HG03442 (cell line): ENCODE data around the gene BRME1.
"Not testable (repeated sequence)": the region's sequence is repeated elsewhere in the genome, so short reads cannot be mapped to it uniquely, and the experiment has no call there.

ENCODE experiments used
- ATAC-seq: cut with Tn5 transposase; IDR thresholded peaks from one replicate; pipeline ENCODE4 v1.9.1; 2021; ENCODE audit warnings: mild to moderate bottlenecking, moderate library complexity; ENCODE audit not compliant: unreplicated experiment

Gene BRME1

GRCh38 chr19:13929340-13929739 lies 23.4 kb upstream of the BRME1 start:
- ATAC-seq = no peak

DNA sequence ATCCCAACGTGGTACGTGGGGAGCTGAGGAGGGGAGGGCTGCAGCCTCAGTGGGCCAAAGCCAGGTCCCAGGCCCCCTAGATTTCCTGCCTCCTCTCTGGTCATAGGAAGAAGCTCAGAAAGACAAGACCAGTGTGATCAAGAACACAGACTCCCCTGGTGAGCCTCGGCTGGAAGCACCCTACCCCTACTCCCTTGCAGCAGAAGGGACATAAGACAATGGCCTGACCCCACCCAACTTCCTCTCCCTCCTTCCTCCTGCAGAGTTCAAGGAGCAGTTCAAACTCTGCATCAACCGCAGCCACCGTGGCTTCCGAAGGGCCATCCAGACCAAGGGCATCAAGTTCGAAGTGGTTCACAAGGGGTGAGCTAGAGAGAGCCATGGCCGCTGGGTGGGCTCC lies 20.8 kb upstream of the BRME1 start:
- no peak for ATAC-seq

DNA sequence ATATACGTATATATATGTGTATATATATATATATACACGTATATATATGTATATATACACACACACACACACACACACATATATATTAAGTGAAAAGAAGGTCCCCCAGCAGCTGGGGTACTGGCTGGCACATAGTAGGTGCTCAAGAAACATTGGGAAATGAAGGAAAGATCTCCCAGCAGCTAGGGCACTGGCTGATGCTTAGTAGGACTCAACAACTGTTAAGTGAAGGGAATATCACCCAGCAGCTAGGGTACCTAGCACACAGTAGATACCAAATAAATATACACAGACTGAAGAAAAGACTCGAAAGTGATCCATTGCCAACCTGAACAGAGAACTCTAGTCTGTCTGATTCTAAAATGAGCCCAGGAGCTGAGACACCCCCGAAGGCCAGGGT lies 20.1 kb upstream of the BRME1 start:
- ATAC-seq = no peak

DNA sequence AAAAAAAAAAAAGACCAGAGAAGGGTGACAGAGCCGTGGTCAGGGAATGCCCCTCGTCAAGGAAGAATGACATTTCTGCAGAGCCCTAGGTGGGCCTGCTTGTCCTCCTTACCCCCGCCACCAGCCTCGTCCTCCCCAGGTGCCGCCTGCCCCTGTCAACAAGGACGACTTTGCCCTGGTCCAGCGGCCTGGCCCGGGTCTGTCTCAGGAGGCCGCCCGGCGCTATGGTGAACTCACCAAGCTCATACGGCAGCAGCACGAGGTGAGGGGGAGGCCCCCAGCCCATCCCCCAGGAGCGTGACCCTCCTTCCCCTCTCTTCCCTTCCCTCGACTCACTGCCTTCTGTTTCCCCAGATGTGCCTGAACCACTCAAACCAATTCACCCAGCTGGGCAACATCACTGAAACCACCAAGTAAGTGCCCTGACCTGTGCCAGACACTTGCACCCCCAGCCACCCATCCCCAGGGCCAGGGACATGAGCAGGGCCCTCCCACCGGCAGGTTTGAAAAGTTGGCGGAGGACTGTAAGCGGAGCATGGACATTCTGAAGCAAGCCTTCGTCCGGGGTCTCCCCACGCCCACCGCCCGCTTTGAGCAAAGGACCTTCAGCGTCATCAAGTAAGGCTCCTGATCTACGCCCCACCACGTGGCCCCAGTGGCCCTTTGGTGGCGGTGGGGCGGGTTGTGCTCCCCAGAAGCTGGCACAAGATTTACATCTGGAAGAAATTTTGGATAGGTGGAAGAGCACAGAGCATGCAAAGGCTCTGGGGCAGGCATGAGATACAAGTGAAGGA lies 17.5 kb upstream of the BRME1 start:
- ATAC-seq = no peak

DNA sequence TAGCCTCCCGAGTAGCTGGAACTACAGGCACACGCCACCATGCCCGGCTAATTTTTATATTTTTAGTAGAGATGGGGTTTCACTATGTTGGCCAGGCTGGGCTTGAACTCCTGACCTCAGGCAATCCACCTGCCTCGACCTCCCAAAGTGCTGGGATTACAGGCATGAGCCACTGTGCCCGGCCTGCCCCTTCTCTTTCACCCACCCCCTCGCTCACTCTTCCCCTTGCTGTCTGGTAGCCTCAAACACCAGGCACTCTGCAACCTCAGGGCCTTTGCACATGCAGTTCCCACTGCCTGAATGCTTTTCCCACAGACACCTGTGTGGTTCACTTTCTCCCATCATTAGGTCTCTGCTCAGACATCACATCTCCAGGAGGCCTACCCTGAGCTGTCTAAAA lies 16.2 kb upstream of the BRME1 start:
- not testable (repeated sequence) for ATAC-seq

DNA sequence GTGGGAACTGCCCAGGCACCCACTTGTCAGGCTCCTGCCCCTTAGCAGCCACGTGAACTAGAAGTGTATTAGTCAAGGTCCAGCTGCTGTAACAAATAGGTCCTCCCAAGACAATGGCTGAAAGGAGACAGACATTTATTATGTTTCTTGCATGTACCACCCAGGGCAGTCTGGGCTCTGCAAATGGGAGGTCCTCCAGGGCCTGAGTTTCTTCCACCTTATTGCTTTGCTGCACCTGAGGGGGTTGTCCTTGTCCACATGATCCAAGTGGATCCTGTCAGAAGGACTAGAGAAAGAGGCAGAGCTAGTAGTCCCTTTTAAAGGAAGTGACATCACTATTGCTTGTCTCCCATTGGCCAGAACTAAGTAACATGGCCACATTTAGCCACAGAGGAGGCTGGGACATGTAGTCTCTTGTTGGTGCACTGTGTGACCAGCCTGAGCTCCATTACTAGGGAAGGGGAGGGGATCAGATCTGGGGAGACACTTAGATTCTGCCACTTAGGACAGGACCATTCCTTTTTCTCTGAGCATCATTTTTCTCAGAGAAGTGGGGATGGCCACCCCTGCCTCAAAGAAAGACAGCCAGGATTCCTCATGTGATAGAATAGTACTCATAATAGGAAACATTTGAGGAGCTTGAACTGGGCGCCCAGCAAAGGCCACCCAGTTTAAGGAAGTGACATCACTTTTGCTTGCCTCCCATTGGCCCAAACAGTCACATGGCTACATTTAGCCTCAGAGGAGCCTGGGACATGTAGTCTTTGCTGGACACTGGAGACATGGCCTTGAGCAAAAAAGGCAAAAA lies 15.2 kb upstream of the BRME1 start:
- ATAC-seq = no peak

GRCh38 chr19:13920524-13920923 lies 14.6 kb upstream of the BRME1 start:
- ATAC-seq = no peak

DNA sequence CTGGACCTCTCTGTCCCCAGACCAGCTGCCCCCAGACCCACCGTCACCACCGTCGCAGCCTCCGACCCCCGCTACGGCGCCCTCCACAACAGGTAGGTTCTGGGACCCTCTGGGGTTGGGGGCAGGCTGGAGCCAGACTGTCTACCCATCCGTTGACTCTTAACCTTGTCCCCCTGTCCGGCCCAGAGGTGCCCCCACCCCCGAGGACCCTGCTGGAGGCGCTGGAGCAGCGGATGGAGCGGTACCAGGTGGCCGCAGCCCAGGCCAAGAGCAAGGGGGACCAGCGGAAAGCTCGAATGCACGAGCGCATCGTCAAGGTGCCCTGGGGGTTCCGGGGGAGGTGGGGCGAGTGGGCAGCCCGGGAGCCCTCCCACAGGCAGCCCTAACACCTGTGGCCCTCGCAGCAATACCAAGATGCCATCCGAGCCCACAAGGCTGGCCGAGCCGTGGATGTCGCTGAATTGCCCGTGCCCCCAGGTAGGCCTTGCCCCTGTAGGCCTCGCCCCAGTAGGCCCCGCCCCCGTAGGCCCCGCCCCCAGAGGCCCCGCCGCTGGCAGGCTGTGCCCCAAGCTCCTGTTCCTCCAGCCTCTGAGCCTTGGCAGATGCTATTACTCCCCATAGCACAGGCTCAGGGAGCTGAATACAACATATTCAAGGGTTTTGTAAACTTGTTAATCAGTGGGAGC lies 13.0 kb upstream of the BRME1 start:
- ATAC-seq = no peak

DNA sequence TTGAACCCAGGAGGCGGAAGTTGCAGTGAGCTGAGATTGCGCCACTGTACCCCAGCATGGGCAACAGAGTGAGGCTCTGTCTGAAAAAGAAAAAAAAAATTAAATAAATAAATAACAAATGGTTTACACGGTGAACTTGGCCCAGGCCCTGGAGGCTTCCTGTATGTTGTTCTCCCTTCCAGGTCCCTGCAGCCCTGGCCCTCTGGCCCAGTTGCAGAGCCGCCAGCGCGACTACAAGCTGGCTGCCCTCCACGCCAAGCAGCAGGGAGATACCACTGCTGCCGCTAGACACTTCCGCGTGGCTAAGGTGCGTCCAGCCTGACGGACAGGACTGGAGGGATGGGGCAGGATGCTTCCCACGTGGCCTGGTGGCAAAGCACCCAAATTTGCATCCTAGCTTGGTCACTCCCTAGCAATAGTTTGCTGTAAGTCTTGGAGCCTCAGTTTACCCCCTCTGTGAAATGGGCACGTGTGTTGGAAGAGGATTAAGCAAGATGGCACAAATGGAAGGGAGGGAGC lies 12.0 kb upstream of the BRME1 start:
- no peak for ATAC-seq

- no peak for ATAC-seq
Measured at GRCh38 chr19:13914777-13915176, 8.9 kb upstream of the BRME1 start.

- ATAC-seq = no peak
Measured at GRCh38 chr19:13913352-13913751, 7.4 kb upstream of the BRME1 start.

DNA sequence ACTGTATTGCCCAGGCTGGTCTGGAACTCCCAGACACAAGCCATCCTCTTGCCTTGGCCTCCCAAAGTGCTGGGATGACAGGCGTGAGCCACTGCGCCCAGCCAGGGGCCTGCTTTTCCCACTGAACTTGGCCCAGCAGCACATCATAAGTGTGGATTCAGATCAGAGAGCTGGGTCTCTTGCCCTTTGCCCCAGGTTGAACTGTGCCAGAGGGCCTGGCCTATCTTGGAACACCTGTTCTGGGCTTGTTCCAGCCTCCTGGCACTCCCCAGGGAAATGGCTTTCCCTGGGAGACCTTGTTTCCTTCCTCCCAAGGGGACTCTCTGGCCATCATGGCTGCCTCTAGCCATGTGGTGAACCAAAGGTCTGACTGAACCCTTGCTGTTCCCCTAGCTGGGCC lies 3.5 kb upstream of the BRME1 start:
- ATAC-seq = no peak

DNA sequence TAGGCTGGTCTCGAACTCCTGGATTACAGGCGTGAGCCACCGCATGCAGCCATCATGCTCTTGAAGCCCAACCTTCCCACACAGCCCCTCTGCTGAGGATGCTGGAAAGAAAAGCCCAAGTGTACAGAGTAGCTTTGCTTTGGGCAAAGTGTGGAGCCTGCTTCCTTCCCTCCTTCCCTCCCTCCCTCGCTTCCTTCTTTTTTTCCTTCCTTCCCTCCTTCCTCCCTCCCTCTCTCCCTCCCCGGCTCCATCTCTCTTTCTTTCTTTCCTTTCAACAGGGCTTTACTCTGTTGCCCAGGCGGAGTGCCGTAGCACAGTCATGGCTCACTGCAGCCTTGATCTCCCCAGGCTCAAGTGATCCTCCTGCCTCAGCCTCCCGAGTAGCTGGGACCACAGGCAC lies 2.8 kb upstream of the BRME1 start:
- no peak for ATAC-seq

DNA sequence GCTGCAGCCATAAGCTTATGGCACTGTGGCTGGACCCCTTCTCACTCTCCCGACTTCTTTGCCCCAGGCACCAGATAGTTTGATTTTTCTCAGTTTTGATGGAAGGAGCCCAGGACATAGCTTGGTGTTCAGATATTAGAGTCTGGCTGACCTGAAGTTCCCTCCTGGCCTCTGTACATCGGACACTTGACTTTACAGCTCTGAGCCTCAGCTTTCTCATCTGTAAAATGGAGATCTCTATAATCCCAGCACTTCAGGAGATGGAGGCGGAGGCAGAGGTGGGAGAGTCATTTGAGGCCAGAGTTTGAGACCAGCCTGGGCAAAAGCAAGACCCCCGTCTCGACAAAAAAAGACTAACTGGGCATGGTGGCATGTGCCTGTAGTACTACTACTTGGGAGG lies 993 bp upstream of the BRME1 start:
- no peak for ATAC-seq

- peak; percentile 9 for ATAC-seq
Measured at GRCh38 chr19:13906521-13906904, 596 bp upstream of the BRME1 start.

DNA sequence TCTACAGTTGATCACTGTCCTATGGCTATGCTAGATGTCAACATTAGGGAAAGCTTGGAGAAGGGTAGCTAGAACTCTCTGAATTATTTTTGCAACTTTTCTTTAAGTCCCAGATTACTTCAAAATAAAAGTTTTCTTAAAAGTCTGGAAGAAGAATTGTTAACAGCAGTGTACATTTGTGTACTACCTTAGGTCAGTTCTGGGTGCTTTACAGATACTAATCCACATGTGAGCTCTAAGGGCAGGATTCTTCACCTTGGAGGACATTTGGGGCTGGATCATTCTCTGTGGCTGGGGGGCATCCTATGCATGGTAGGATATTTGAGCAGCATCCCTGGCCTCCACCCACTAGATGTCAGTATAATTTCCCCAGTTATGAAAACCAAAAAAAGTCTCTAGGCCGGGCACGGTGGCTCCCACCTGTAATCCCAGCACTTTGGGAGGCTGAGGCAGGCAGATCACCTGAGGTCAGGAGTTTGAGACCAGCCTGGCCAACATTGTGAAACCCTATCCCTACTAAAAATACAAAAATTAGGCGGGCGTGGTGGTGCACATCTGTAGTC lies 2.8 kb downstream of the BRME1 start:
- ATAC-seq = no peak

- no peak for ATAC-seq
Measured at GRCh38 chr19:13899912-13900584, 5.9 kb downstream of the BRME1 start.

- no peak for ATAC-seq
Measured at GRCh38 chr19:13899393-13899792, 6.5 kb downstream of the BRME1 start.

DNA sequence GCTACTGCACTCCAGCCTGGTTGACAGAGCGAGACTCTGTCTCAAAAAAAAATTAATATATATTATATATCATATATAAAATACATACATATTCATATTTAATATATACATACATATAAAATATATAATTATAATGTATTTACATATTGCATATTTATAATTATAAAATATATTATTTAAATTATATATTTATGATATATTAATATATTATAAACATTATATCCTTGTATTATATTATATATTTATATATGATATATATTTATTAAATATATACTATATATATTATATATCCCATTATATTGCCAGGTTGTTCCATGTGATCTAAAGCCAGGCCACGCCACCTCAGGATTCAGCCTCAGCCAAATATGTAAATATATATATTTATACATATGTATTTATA lies 9.7 kb downstream of the BRME1 start:
- ATAC-seq = no peak

DNA sequence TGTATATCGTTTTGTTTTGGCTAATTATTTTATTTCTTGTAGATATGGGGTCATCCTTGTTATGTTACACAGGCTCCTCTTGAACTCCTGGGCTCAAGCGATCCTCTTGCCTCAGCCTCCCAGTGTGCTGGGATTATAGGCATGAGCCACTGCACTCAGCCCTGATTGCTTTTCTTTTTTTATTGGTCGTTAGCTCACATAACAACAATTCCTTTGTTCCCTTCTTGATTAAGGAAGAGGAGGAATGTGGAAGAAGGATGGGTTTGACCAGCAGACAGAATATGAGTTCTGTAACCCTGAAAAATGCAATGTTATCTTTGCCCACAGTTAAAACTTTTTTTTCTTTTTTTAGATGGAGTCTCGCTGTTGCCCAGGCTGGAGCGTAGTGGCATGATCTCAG lies 11.4 kb downstream of the BRME1 start:
- ATAC-seq = no peak

GRCh38 chr19:13892870-13893269 lies 13.0 kb downstream of the BRME1 start:
- ATAC-seq = no peak
